GM12875 (cell line): ENCODE measurements around the gene PSTPIP1.
"Not testable (repeated sequence)": the region's sequence is repeated elsewhere in the genome, so short reads cannot be mapped to it uniquely, and the experiment has no call there.

Experiments
- H3K4me3 ChIP-seq: one replicate; pipeline ENCODE4 v1.5.1; 2011; ENCODE audit warnings: low read depth, low read length, control low read depth
- TF ChIP-seq, protein P1 (sequence below): IDR thresholded peaks from 2 replicates; pipeline ENCODE4 v1.5.1; 2011; ENCODE audit warnings: low read depth, mild to moderate bottlenecking, control low read depth, inconsistent platforms, low read length, moderate library complexity, borderline replicate concordance; ENCODE audit not compliant: insufficient read depth

Gene PSTPIP1

DNA sequence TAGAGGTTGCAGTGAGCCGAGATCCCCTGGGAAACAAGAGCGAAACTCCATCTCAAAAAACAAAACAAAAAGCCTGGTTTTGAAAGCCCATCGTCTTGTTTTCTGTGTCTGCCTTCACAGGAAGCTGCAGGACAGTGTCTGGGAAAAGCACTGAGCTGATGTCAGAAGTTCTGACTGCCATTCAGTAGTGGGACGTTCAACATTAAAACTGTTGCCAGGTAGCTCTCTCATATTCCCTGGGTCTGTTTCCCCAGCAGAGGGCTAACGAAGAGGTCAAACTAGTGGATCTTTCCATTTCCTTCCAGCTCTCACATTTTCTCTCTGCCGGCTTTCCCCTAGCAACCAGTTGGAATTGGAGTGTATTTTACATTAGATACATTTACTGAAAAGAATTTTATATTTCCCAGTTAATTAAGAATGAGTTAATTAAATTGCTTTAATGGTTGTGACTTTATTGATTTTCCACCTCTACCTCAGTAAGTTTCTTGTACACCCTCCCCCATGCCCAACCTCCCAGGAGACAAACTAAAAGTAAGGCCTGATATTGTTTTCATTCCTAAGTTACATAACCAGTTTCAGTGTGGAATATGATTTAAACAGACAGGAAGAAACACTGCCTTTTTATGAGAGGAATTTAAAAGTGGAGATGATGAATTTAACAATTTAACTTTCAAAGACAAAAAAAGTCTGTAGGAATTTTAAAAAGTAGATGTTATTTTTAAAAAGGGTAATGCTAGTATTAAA is 33.5 kb upstream of the PSTPIP1 start:
- H3K4me3 ChIP-seq: no peak overlapping the region
- TF ChIP-seq, protein P1, sequence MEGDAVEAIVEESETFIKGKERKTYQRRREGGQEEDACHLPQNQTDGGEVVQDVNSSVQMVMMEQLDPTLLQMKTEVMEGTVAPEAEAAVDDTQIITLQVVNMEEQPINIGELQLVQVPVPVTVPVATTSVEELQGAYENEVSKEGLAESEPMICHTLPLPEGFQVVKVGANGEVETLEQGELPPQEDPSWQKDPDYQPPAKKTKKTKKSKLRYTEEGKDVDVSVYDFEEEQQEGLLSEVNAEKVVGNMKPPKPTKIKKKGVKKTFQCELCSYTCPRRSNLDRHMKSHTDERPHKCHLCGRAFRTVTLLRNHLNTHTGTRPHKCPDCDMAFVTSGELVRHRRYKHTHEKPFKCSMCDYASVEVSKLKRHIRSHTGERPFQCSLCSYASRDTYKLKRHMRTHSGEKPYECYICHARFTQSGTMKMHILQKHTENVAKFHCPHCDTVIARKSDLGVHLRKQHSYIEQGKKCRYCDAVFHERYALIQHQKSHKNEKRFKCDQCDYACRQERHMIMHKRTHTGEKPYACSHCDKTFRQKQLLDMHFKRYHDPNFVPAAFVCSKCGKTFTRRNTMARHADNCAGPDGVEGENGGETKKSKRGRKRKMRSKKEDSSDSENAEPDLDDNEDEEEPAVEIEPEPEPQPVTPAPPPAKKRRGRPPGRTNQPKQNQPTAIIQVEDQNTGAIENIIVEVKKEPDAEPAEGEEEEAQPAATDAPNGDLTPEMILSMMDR: no peak

DNA sequence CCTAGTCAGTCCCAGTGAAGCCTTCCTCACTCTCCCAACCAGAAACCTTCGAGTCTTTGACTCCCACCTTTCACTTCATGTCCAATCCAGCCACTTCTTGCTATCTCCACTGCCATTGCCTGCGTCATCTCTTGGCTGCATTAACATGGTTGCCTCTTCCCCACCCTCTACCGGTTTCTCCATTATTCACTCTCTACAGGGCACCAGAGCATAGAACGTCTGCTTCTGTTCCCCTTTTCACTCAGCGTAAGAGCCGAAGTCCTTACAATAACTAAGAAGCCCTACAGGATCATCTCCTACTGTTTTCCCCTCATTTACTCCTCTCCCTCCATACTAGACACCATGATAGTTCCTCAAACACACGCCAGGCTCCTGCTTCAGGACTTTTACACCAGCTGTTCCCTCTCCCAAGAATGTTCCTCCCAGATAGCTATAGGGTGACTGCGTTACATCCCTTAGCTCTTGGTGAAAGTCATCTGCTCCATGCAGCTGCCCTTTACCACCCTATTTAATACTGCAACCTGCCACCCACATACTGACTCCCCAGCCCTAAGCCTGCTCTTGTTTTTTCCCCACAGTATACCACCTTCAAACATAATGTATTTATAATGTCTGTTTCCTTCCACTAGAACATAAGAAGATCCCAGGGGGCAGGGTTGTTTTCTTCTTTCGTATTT is 32.5 kb upstream of the PSTPIP1 start:
- no peak overlapping the region for H3K4me3 ChIP-seq
- TF ChIP-seq, protein P1: no peak

DNA sequence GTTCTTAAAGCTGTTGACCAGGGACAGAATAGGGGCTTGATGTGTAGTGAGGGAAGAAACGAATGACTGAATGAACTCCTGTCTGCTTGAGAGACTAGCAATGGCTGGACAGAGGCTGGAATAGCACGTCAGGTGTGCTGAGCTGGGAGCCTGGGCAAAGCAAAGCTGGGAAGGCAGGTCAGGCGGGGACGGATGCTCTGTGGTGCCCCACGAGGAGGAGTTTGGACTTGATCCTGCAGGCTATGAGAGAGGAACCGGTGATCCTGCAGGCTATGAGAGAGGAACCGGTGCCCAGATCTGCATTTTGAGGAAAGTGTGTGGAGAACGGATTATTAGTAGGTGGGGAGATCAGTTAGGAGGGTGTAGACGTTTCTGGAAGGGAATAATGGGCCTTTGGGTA is 31.3 kb upstream of the PSTPIP1 start:
- H3K4me3 ChIP-seq: no peak overlapping the region
- TF ChIP-seq, protein P1: no peak

DNA sequence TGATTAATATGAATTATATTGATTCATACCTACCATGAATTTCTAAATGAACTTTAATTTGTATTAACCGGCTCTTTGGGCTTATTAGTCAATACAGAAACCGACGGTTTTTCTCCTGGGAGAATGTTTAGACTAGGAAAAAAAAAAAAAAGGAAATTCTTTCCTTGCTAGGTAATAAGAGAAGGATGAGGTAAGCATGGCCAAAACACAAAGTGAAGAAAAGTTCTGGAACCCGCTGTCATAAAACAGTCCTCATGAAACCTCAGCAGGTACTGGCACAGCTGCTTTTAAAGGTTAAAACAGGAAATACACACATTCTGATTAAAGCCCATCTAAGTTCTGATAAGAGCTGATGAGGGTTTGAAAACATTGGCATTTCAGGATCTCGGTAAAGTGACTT is 30.8 kb upstream of the PSTPIP1 start:
- no peak overlapping the region for H3K4me3 ChIP-seq
- TF ChIP-seq, protein P1: no peak

DNA sequence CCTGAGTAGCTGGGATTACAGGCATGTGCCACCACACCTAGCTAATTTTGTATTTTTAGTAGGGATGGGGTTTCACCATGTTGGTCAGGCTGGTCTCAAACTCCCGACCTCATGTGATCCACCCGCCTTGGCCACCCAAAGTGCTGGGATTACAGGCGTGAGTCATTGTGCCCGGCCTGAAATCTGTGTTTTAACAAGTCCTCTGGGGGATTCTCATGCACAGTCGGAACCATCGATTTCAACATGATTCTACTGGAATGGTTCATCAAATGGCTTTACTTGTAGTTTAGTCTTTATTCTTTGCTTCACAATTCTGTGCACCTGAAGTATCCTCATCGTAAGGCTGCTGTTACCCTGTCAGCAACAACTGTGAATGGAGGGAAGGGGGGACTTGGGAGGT is 28.9 kb upstream of the PSTPIP1 start:
- not testable (repeated sequence) for H3K4me3 ChIP-seq

DNA sequence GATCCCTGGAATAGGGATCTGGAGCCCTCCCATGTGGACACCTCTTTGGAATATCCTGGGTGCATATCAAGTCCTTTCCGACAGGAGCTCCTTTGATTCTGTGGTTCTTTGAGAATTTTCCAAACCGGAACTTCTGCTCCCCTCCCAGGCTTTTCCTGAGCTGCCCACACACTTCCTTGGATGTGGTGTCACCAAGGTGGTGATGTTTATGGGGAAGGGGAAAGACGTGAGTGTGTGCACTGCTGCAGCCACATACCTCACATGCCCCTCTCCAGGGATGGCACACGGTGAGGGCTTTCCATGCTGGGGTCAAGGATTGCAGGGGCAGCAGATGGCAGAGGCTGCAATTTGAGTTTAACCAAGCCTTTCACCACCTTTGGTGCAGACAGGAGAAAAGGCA is 27.9 kb upstream of the PSTPIP1 start:
- no peak overlapping the region for H3K4me3 ChIP-seq
- TF ChIP-seq, protein P1: no peak

DNA sequence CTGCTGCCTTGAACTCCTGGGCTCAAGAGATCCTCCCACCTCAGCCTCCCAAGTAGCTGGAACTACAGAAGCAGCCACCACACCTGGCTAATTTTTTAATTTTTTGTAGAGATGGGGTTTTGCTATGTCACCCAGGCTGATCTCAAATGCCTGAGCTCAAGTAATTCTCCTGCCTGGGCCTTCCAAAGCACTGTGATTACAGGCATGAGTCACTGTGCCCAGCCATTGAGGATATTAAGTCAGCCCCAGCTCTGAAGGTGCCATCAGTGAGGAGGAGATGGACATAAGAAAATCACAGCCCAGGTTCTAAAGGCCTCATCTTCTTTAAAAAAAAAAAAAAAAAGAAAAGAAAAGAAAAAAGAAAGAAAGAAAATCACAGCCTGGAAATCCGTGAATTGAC is 26.6 kb upstream of the PSTPIP1 start:
- TF ChIP-seq, protein P1: no peak

More for the DNA sequence above, 26.6 kb upstream of the PSTPIP1 start:
- no peak overlapping the region for H3K4me3 ChIP-seq
